HG03439 (cell line): ENCODE measurements around the gene TMEM158.

Experiments used
- ATAC-seq: cut with Tn5 transposase; IDR thresholded peaks from one replicate; pipeline ENCODE4 v1.9.1; 2021; ENCODE audit warnings: mild to moderate bottlenecking, moderate library complexity; ENCODE audit not compliant: unreplicated experiment

The TMEM158 gene

DNA sequence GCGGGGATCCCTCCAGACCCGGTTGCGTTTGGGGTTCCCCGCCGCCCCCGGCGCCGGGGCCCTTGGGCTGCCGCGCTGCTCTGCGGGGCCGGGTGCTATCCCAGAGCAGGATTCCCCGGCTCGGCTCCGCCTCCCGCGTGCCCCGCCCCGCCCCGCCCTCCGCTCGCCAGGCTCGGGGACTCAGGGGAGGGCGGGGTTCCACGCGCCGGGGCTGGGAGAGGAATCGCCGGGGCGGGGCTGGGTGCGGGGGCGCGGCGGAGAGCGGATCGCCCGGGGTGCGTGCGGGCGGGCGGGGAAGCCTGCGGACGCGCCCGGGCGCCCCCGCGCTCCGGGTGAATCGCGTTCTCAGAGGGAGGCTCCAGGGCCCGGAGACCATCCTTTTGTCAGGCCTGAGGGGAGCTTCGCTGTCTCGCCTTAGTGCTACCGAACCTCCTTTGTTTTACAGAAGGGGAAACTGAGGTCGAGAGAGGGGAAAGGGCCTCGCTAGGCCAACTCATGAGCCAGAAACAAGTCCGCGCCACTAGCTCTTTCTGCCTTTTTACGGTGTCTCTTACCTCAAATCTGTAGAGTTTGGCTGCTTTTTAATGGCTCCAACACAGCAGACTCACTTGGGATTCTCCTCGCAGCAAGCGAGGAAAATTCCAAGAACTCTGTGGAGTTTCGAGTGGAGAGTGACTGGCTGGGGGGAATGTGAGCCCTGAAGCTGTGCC, at the start of gene TMEM158:
Gene TMEM158, minus strand, starts transcription at position 82 of the 710 bp plus-strand sequence. CDS start 260 bp downstream, outside the sequence.
- ATAC-seq, result peak; percentile 68

DNA sequence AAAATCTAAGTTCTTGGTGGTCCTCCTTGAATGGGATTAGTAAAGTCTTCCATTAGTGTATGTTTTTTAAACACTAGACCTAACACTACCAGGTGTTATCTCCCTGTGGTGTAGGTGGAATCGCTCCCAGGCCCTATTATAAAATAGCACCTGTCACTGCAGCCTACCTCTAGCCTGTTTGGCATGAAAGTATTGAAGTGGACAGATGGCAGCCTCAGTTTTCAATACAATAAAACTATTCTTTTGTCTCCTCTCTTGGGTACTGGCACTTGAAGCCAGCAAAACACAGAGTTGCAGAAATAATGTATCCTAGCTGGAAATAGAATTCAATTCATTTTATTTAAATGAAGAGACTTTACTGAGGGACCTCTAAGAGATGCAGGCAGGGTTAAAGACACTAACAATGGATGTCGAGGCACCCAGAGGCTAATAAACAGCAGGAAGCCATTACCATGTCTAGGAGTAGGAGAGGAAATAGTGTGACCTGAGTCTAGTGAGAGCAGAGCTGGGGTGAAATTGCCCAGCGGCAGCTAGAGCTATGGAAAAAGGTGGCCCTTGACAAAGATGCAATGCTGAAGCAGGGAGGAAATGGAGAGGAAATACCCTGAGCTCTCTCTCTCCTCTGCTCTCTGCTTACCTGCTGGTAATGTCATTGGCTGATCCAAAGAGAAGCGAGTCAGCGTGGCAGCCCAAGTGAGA, 49.1 kb upstream of the TMEM158 start:
- ATAC-seq, result no peak

DNA sequence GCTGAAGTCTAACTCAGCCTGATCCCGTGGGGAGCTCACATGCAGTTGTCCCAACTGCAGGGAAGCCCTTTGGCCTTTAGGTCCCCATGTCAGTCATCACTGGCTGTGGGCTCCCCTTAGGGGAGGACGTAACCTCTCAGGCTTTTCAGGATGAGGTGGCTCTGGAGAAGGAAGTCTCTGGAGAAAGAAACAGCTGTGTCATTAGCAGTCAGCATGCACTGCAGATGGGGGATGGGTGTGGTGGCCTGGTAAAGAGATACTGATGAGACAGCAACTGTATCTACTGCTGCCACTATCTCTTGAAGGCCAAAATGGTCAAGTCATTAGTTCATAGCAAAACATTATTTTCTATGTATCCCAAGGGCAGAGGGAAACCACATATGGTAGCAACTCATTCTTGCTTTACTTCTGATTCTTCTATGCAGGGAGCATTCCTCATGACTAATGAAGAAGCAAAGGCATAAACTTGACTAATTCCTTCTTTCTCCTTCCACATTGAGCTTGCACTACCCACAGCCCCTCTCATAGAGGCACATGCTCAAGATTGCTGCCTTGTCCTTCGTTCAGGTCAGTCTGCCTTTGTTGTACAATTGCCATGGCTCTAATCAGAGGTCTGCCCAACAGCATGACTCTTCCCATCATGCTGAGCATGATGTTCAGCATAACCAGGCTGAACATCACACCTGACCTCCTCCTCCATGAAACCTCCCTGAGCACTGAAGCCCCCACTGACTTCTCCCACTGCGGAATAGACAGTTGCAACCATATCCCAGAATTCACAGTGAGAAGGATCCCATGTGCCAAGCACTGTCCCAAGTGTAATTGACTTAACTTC, 47.8 kb upstream of the TMEM158 start:
- ATAC-seq, result no peak

DNA sequence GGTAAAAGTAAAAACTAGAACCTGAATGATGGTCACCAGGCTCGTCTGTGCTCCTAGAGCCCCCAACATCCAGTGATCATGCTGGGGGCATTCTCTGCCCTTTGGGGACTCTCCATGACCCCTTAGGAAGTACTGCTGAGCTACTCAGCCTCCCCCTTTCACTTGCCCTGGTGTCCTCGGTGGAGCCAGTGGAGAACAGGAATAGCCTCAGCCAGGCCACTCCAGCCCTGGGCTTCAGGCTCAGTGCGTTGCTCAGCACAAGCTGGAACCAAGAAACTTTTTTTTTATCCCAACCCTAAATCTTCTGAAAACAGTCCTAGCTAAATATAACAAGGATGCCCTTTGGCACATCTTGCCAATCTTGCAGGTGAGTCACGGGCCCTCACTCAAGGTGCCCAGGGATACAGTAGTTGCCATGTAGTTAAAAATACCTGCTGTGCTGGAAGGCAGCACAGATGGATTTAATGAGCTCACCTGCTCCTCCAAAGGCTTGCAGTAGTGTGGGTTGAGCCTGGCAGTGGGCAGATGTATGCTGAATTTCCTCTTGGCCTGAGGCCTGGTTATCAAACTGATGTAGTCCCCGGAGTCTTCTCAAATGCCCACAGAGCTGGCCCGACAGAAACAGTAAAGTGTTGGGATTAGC, 46.9 kb upstream of the TMEM158 start:
- ATAC-seq, result no peak

GRCh38 chr3:45272032-45272810, 46.1 kb upstream of the TMEM158 start:
- no peak for ATAC-seq

GRCh38 chr3:45269952-45270351, 43.9 kb upstream of the TMEM158 start:
- ATAC-seq, result no peak

DNA sequence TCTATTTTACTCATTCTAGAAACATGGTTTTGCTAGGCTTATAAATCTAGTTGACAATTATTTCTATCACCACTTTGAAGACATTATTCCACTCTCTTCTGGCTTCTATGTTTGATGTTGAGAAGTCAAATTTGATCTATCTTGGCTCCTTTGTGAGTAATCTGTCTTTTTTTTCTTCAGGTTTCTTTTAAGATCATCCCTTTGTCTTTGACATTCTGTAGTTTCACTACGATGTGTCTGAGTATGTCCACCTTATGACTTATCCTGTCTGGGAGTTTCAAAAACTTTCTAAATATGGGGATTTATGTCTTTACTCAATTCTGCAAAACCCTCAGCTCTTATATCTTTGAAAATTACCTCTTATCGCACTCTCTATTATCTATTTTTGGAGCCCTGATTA, 41.0 kb upstream of the TMEM158 start:
- no peak for ATAC-seq

- no peak for ATAC-seq
Measured at GRCh38 chr3:45261333-45262110, 35.4 kb upstream of the TMEM158 start.

- no peak for ATAC-seq
Measured at GRCh38 chr3:45259133-45259532, 33.0 kb upstream of the TMEM158 start.

DNA sequence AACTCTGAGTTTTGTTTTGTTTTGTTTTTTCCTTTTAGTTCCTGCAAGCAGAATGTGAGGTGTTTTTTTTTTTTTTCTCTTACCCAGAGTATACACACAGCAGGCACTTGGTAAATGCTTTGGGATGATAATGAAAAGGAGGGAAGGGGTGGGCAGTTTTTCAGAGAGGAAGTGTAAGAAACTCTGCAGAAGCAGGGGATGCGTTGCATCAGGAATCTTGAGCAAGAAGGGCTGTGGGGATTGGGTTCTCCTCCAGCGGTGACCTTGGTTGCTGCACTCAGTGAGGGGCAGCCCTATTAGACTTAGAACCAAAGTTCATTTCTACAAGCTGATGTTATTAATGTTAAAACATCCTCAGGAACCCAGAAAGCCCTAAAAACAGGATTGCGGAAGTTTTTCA, 32.2 kb upstream of the TMEM158 start:
- ATAC-seq, result no peak

- ATAC-seq, result no peak
Measured at GRCh38 chr3:45253316-45253715, 27.2 kb upstream of the TMEM158 start.

DNA sequence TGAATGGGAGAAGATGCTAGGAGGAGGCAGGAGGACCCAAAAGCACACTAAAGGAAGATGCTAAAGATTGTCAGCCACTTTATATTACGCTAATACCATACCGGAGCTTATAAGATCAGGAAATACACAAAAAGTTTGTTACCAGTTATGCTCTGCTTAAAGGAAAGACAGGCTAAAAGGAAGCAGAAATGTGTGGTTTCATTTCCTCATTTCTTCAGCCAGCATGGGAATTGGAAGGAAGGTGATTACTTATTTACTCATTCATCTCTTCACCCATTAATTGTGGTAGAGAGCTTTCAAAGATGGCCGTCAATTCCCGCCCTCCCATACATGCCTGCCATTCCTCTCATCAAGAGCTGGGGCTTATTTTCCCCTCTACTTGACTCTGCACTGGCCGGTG, 26.7 kb upstream of the TMEM158 start:
- no peak for ATAC-seq

- ATAC-seq, result no peak
Measured at GRCh38 chr3:45249391-45249790, 23.3 kb upstream of the TMEM158 start.

GRCh38 chr3:45246241-45246640, 20.2 kb upstream of the TMEM158 start:
- no peak for ATAC-seq

- ATAC-seq, result no peak
Measured at GRCh38 chr3:45244356-45244755, 18.3 kb upstream of the TMEM158 start.

GRCh38 chr3:45241206-45241605, 15.1 kb upstream of the TMEM158 start:
- ATAC-seq, result no peak

- ATAC-seq, result no peak
Measured at GRCh38 chr3:45240292-45240691, 14.2 kb upstream of the TMEM158 start.

DNA sequence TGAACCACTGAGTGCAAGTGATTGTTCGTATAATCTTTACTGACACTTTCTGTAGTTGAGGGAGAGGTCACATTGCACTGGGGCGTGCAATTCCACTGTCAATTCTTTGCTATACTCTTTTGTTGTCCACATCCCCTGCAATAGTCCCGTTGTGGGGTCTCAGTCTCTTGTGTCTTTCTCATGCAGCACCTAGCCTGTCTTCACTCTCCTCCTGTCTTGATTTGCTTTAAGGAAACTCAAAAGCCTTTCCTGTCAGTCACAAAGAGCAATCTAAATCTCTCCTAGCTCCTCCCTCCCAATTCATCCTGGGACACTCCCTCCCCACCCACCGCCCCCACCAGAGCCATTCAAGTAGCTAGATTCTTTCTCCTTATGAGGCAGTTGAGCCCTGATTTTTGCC, 13.2 kb upstream of the TMEM158 start:
- ATAC-seq, result no peak

- ATAC-seq, result no peak
Measured at GRCh38 chr3:45236964-45237363, 10.9 kb upstream of the TMEM158 start.

DNA sequence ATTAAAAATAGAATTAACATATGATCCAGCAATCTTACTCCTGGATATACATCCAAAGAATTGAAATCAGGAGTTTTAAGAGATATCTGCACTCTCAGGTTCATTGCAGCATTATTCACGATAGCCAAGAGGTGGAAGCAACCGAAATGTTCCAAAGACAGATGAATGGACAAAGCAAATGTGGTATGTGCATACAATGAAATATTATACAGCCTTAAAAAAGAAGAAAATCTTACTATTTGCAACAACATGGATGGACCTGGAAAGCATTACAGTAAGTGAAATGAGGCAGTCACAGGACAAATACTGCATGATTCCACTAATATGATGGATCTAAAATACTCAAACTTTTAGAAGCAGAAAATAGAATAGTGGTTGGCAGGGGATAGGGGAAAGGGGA, 9.3 kb upstream of the TMEM158 start:
- ATAC-seq, result no peak
